GM13977 (cell line): ENCODE data around the gene LSP1.

Experiments
- DNase-seq: peaks from one replicate; pipeline ENCODE4 v3.0.0; 2012; ENCODE audit warnings: low spot score
- CTCF ChIP-seq: IDR thresholded peaks from 2 replicates; pipeline ENCODE4 v1.5.1; 2012; ENCODE audit warnings: mild to moderate bottlenecking, control low read depth; ENCODE audit not compliant: insufficient read depth; ENCODE audit errors: extremely low read depth, missing control alignments
- in situ Hi-C: fragments of 300-500 bp; cut with MboI; formaldehyde crosslinking; loops from one replicate; pipeline ENCODE4 v1.12.0; 2022; ENCODE audit warnings: low sequenced_read_pairs, low pct_unique_long_range_greater_than_20kb, mixed read lengths, inconsistent platforms; ENCODE audit not compliant: unreplicated experiment

The LSP1 gene

GRCh38 chr11:1928470-1928890, 75.6 kb downstream of the LSP1 start:
- TF ChIP-seq CTCF = no peak
- peak; percentile 31 for DNase-seq
- in situ Hi-C loops = no loop called here

- in situ Hi-C loops = no loop called here
- TF ChIP-seq CTCF = no peak
- DNase-seq = peak; percentile 23
Observed at GRCh38 chr11:1928891-1929541, 76.1 kb downstream of the LSP1 start.

- DNase-seq = peak; percentile 19
- no peak for TF ChIP-seq CTCF
- in situ Hi-C loops = no loop called here
Observed at GRCh38 chr11:1929621-1930461, 77.0 kb downstream of the LSP1 start.

- TF ChIP-seq CTCF = no peak
- peak; percentile 25 for DNase-seq
- in situ Hi-C loops = no loop called here
Observed at GRCh38 chr11:1930462-1930830, 77.6 kb downstream of the LSP1 start.

- no peak for TF ChIP-seq CTCF
- DNase-seq = peak; percentile 21
- in situ Hi-C loops = no loop called here
Observed at GRCh38 chr11:1931341-1932104, 78.6 kb downstream of the LSP1 start.

GRCh38 chr11:1932105-1932480, 79.2 kb downstream of the LSP1 start:
- TF ChIP-seq CTCF = no peak
- in situ Hi-C loops = no loop called here
- peak; percentile 20 for DNase-seq
